ENCODE measurements around the gene PRPF31.

DNA sequence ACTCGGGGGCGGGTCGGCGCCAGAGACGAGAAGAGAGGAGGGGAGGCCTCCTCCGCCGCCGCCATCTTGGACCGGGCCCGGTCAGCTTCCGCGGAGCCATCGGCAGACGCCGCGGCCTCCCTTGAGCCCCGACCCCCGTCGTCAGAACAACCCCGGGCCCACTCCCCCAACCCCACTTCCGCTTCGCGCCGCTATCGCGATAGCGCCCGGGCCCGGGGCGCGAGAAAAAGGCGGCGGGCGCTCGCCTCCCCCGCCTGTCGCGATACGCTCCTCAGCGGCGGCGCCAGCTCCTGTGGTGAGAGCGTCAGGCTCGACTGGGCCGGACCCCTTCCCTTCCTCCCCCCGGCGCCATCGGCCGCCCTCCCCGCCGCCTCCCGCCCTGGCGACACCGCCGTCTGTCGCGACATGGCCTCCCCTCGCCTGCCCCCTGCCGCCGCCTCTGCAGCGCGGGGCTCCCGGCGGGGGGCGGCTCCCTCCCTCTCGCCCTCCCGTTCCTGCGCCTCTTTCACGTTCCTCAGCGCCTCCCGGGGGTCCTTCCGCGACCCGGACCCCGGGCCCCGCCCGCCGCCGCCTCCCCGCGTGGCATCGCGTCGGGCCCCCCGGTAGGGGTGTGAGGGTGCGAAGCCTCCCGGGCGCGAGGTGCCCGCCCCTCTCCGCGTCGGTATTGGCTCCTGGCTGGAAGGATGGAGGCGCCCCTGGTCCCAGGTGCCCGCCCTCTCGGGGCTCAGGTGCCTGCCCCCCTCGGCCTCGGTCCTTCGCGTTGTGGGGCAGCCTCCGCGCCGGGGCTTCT is 22.3 kb downstream of the PRPF31 start, which contains the start of gene CNOT3:
- TF ChIP-seq, protein P1, sequence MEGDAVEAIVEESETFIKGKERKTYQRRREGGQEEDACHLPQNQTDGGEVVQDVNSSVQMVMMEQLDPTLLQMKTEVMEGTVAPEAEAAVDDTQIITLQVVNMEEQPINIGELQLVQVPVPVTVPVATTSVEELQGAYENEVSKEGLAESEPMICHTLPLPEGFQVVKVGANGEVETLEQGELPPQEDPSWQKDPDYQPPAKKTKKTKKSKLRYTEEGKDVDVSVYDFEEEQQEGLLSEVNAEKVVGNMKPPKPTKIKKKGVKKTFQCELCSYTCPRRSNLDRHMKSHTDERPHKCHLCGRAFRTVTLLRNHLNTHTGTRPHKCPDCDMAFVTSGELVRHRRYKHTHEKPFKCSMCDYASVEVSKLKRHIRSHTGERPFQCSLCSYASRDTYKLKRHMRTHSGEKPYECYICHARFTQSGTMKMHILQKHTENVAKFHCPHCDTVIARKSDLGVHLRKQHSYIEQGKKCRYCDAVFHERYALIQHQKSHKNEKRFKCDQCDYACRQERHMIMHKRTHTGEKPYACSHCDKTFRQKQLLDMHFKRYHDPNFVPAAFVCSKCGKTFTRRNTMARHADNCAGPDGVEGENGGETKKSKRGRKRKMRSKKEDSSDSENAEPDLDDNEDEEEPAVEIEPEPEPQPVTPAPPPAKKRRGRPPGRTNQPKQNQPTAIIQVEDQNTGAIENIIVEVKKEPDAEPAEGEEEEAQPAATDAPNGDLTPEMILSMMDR (IDR thresholded peaks at IDR 0.05) = no peak
- peak; percentile 85 to 97 for TF ChIP-seq POLR2A (IDR thresholded peaks at IDR 0.05)

Measured in uterus (tissue), 2 donors.